Activated CD4-positive, alpha-beta T cell treated with anti-CD3 and anti-CD28 coated beads for 36 hours (primary cell): ENCODE measurements around the gene YY1. TPM values are rescaled to one million over a fixed set of nuclear protein-coding genes. Genes with fewer than 3 reads are reported as not detected.
A peak's percentile ranks its signal among the peaks of the same experiment; 100 is the strongest.
"Not testable (repeated sequence)": the region's sequence is repeated elsewhere in the genome, so short reads cannot be mapped to it uniquely, and the experiment has no call there.

Experiments used
- ATAC-seq: fragments of 200-7000 bp; cut with Tn5 transposase; one replicate; pipeline ENCODE4 v1.10.0; 2021; ENCODE audit warnings: mild to moderate bottlenecking, moderate library complexity
- CTCF ChIA-PET: fragments of 350-600 bp; sonication (Branson Sonifier 250); formaldehyde crosslinking; loops from one replicate; lab custom pipeline; 2021; ENCODE audit warnings: antibody characterized with exemption; lab: Charles Lee
- POLR2A ChIA-PET: fragments of 350-600 bp; sonication (Branson Sonifier 250); formaldehyde crosslinking; loops from one replicate; lab custom pipeline; 2021; ENCODE audit warnings: antibody characterized with exemption, inconsistent platforms; lab: Charles Lee
- DNase-seq: peaks from one replicate; pipeline ENCODE4 v3.0.0-alpha.2; 2020
- H3K27ac Mint-ChIP-seq: one replicate; pipeline ENCODE4 v1.8.0; 2021; ENCODE audit warnings: mixed read lengths
- H3K27me3 Mint-ChIP-seq: one replicate; pipeline ENCODE4 v1.8.0; 2021; ENCODE audit warnings: mixed read lengths
- H3K36me3 Mint-ChIP-seq: one replicate; pipeline ENCODE4 v1.8.0; 2021; ENCODE audit warnings: low read depth, mixed read lengths
- H3K4me1 Mint-ChIP-seq: one replicate; pipeline ENCODE4 v1.8.0; 2021; ENCODE audit warnings: mixed read lengths
- H3K4me3 Mint-ChIP-seq: one replicate; pipeline ENCODE4 v1.8.0; 2021; ENCODE audit warnings: mild to moderate bottlenecking, moderate library complexity, mixed read lengths
- H3K9me3 Mint-ChIP-seq: one replicate; pipeline ENCODE4 v1.8.0; 2021; ENCODE audit warnings: low read depth, mixed read lengths
- intact Hi-C, 2 experiments: fragments of 100-400 bp; cut with DNase I in 1 of 2; cut with micrococcal nuclease in 1 of 2; formaldehyde crosslinking; loops; one replicate each; pipeline versions ENCODE4 v1.14.2 to v1.15.1; 2022 to 2024; cut with DNase I, micrococcal nuclease
- total RNA-seq, 2 experiments: library from RNA; stranded (reverse); gene quantifications; one replicate each; pipeline ENCODE4 v1.2.3, GENCODE V29; 2021

Gene YY1
- total RNA-seq, 2 experiments from 2014 or later: 99.7 to 104 TPM

GRCh38 chr14:100306101-100306997 lies 67.4 kb downstream of the YY1 start, which contains the start of gene SLC25A29:
SLC25A29 (minus strand) TSS chr14:100306444; CDS start chr14:100306232, 212 bp downstream.
- H3K4me1 Mint-ChIP-seq: peaks cover 7% of the 10 kb centered on the region
- peak; percentile 80 for DNase-seq
- CTCF ChIA-PET: no interaction called here
- H3K4me3 Mint-ChIP-seq: peak within 1 kb of the TSS; percentile 63
- H3K9me3 Mint-ChIP-seq: no peaks in the 10 kb centered on the region
- POLR2A ChIA-PET: interaction anchor here (0.7 kb wide), 2 partner anchors 84 to 92 kb away, joined by 3 read pairs; no protein-coding TSS in a partner anchor
- peak; percentile 90 for ATAC-seq
- H3K27me3 Mint-ChIP-seq: peaks cover 14% of the 10 kb centered on the region
- no peaks in the 10 kb centered on the region for H3K36me3 Mint-ChIP-seq
- H3K27ac Mint-ChIP-seq: no peak within 1 kb of the TSS
- intact Hi-C loops: loop anchor here (1.0 to 2.0 kb wide), 3 partner anchors 21 to 335 kb away; partner anchors contain the start of gene WDR25 (in 1 of the 2)

- CTCF ChIA-PET: interaction anchor here (1.3 kb wide), 1 partner anchor 34 kb away, joined by 3 read pairs; no protein-coding TSS in a partner anchor
- no peaks in the 10 kb centered on the region for H3K36me3 Mint-ChIP-seq
- peaks cover 7% of the 10 kb centered on the region for H3K4me1 Mint-ChIP-seq
- intact Hi-C loops: loop anchor here (1.0 to 2.0 kb wide), 3 partner anchors 22 to 336 kb away; partner anchors contain the start of gene WDR25 (in 1 of the 2)
- H3K27ac Mint-ChIP-seq: no peak overlapping the region
- peak overlapping the region; percentile 63 for H3K4me3 Mint-ChIP-seq
- POLR2A ChIA-PET: interaction anchor here (0.7 kb wide), 1 partner anchor 85 kb away, joined by 3 read pairs; no protein-coding TSS in a partner anchor
- H3K27me3 Mint-ChIP-seq: peaks cover 14% of the 10 kb centered on the region
- DNase-seq (no peak), ATAC-seq (no peak)
- no peaks in the 10 kb centered on the region for H3K9me3 Mint-ChIP-seq
Observed at GRCh38 chr14:100306998-100307765, 68.2 kb downstream of the YY1 start.

- no peaks in the 10 kb centered on the region for H3K36me3 Mint-ChIP-seq
- peak overlapping the region; percentile 63 for H3K4me3 Mint-ChIP-seq
- ATAC-seq (no peak), DNase-seq (no peak)
- ChIA-PET CTCF (interaction anchor here (0.5 to 1.4 kb wide), 4 partner anchors 20 to 115 kb away, joined by 3 read pairs; no protein-coding TSS in a partner anchor), POLR2A (no interaction called here)
- intact Hi-C loops: loop anchor here in 1 of 2 experiments (2.0 kb wide), 1 partner anchor 69 kb away; the partner anchor contains the start of gene WDR25
- no peak overlapping the region for H3K27ac Mint-ChIP-seq
- H3K27me3 Mint-ChIP-seq: peaks cover 14% of the 10 kb centered on the region
- H3K4me1 Mint-ChIP-seq: peaks cover 7% of the 10 kb centered on the region
- H3K9me3 Mint-ChIP-seq: no peaks in the 10 kb centered on the region
Observed at GRCh38 chr14:100307766-100308426, 69.0 kb downstream of the YY1 start.

DNA sequence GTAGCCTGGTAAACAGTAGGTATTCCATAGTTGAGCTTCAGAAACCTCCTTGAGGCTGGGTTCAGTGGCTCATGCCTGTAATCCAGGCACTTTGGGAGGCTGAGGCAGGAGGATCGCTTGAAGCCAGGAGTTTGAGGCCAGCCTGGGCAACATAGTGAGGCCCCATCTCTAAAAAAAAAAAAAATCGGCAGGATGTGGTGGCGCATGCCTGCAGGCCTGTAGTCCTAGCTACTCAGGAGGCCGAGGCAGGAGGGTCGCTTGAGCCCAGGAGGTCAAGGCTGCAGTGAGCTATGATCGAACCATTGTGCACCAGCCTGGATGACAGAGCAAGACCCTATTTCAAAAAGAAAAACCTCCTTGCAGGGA lies 69.5 kb downstream of the YY1 start:
- H3K36me3 Mint-ChIP-seq, ATAC-seq, H3K4me3 Mint-ChIP-seq, POLR2A ChIA-PET, intact Hi-C loops, H3K9me3 Mint-ChIP-seq, H3K4me1 Mint-ChIP-seq, H3K27ac Mint-ChIP-seq, DNase-seq: not testable (repeated sequence)
- peaks cover 14% of the 10 kb centered on the region for H3K27me3 Mint-ChIP-seq
- CTCF ChIA-PET: interaction anchor here (0.5 to 1.4 kb wide), 4 partner anchors 19 to 115 kb away, joined by 3 read pairs; no protein-coding TSS in a partner anchor

DNA sequence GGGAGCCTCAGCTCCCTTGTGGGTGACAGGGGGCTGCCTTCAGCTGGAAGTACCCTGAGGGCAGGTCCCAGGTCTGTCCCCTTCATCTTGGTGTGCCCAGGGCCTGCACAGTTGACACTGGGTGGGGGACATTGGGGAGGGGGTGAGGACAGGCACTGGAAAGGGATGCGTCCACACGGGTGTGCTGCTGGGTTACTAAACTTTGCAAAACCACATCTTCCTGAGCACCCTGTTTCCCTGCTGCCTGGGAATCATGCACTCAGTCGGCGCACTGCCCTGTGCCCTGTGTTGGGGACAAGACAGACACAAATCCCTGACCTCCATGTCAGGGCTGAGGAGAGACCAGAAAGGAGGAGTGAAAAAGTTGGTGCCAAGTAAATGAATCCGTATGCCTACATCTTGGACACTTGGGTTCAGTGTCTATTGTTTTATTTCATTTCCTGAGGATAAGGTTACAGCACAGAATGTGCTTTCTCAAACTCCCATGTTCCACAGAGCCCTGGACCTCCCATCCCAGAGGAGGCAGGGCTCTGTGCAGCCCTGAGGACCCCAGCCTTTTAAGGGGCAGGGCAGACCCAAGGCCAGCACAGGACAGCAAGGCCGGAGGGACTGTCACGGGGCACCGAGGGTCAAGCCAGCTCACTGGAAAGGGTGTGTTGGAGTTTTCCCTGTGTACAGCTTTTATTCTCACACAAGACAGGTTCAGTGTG lies 70.2 kb downstream of the YY1 start:
- DNase-seq: no peak
- peaks cover 14% of the 10 kb centered on the region for H3K27me3 Mint-ChIP-seq
- intact Hi-C loops: no loop called here
- no peak overlapping the region for H3K4me3 Mint-ChIP-seq
- no peak overlapping the region for H3K27ac Mint-ChIP-seq
- no peak for ATAC-seq
- no peaks in the 10 kb centered on the region for H3K9me3 Mint-ChIP-seq
- POLR2A ChIA-PET: no interaction called here
- CTCF ChIA-PET: interaction anchor here (0.9 to 1.4 kb wide), 2 partner anchors 37 to 116 kb away, joined by 3 read pairs; no protein-coding TSS in a partner anchor
- peaks cover 7% of the 10 kb centered on the region for H3K4me1 Mint-ChIP-seq
- H3K36me3 Mint-ChIP-seq: no peaks in the 10 kb centered on the region

DNA sequence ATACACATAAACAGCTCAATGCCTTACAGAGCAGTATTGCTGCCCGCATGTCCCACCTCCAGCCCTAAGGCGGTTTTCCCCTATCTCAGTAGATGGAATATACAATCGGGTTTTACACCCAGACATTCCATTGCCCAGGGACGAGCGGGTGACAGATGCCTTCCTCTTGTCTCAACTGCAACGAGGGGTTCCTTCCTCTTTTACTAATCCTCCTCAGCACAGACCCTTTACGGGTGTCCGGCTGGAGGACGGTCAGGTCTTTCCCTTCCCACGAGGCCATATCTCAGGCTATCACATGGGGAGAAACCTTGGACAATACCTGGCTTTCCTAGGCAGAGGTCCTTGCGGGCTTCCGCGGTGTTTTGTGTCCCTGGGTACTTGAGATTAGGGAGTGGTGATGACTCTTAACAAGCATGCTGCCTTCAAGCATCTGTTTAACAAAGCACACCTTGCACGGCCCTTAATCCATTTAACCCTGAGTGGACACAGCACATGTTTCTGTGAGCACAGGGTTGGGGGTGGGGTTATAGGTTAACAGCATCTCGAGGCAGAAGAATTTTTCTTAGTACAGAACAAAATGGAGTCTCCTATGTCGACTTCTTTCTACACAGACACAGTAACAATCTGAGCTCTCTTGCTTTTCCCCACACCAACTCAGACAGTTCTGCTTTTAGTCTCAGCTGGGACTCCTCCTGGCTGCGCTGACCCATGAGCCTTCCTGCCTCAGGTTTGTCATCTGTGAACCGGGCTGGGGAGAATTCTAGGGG lies 73.3 kb downstream of the YY1 start:
- H3K9me3 Mint-ChIP-seq, H3K27ac Mint-ChIP-seq, POLR2A ChIA-PET, H3K27me3 Mint-ChIP-seq, H3K36me3 Mint-ChIP-seq, H3K4me1 Mint-ChIP-seq, ATAC-seq, intact Hi-C loops, H3K4me3 Mint-ChIP-seq, DNase-seq: not testable (repeated sequence)
- CTCF ChIA-PET: interaction anchor here (0.6 to 2.6 kb wide), 2 partner anchors 9 to 125 kb away, joined by 5 to 10 read pairs; no protein-coding TSS in a partner anchor

GRCh38 chr14:100312877-100313400 lies 74.0 kb downstream of the YY1 start:
- intact Hi-C loops: no loop called here
- no peak overlapping the region for H3K4me3 Mint-ChIP-seq
- peaks cover 7% of the 10 kb centered on the region for H3K4me1 Mint-ChIP-seq
- POLR2A ChIA-PET: no interaction called here
- no peaks in the 10 kb centered on the region for H3K9me3 Mint-ChIP-seq
- no peaks in the 10 kb centered on the region for H3K36me3 Mint-ChIP-seq
- DNase-seq: no peak
- no peaks in the 10 kb centered on the region for H3K27me3 Mint-ChIP-seq
- CTCF ChIA-PET: interaction anchor here (0.6 to 2.6 kb wide), 4 partner anchors 10 to 124 kb away, joined by 3 to 10 read pairs (median 5); no protein-coding TSS in a partner anchor
- no peak overlapping the region for H3K27ac Mint-ChIP-seq
- no peak for ATAC-seq

DNA sequence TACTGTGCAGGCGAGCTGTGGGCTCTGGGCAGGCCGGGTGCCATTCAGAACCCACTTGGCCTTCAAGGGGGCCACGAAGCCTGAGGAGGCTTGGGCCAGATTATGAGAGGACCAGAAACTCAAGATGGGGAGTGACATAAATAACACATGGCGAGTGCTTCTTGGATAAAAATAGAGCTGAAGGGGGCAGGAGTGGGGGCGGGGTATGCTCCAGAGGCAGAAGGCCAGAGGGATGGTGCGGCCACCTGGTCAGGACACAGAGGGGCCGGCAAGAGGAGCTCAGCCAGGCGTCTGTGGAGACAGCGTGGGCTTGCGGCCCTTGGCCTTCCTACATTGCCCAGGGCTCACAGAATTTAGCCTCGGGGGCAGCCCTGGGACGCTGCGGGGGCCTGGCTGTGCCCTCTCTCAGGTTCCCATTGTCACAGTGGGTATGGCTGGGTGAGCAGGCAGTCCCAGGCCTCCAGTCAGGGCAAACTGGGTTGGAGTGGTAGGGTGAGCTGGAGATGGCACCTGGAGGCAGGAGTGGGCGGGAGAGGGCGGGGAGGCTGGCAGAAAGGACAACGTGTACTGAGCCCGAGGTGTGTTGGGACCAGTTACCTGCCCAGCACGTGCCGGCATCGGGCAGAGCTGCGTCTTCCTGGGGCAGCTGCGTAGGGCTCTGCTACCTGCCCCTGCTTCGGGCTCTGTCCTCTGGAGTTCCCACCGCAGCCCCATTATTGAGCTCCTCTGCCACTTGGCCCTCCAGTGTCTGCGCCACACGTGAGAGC lies 74.7 kb downstream of the YY1 start:
- no peaks in the 10 kb centered on the region for H3K9me3 Mint-ChIP-seq
- CTCF ChIA-PET: interaction anchor here (0.6 to 2.6 kb wide), 5 partner anchors 11 to 82 kb away, joined by 3 to 10 read pairs (median 4); no protein-coding TSS in a partner anchor
- H3K27ac Mint-ChIP-seq: no peak overlapping the region
- no peak for ATAC-seq
- peaks cover 7% of the 10 kb centered on the region for H3K4me1 Mint-ChIP-seq
- H3K27me3 Mint-ChIP-seq: no peaks in the 10 kb centered on the region
- intact Hi-C loops: no loop called here
- no peak for DNase-seq
- POLR2A ChIA-PET: no interaction called here
- H3K36me3 Mint-ChIP-seq: no peaks in the 10 kb centered on the region
- H3K4me3 Mint-ChIP-seq: no peak overlapping the region

DNA sequence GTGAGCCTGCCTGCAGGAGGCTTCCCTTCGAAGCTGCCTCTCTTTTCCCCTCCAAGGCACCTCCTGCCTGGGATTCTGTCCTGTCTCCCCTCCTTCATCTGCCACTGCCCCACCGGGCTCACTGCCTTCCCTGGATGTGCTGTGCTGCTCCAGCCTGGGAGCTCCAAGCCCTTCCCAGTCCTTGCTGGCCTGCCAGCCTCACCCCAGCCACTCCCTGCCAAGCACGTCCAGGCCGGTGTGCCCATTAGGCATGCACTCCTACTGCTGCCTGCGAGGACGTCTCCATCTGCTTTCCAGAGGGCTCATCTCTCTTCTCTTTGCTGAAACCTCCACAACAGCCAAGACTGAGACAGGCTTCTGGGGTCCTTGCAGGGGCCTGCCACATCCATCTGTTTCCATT lies 75.8 kb downstream of the YY1 start:
- POLR2A ChIA-PET: interaction anchor here (0.7 kb wide), 1 partner anchor 17 kb away, joined by 5 read pairs; no protein-coding TSS in a partner anchor
- Mint-ChIP-seq H3K36me3 (no peaks in the 10 kb centered on the region), H3K4me1 (peaks cover 7% of the 10 kb centered on the region), H3K4me3 (no peak overlapping the region), H3K27me3 (no peaks in the 10 kb centered on the region), H3K27ac (no peak overlapping the region), H3K9me3 (no peaks in the 10 kb centered on the region)
- ATAC-seq (no peak), DNase-seq (no peak)
- CTCF ChIA-PET: interaction anchor here (1.1 to 2.0 kb wide), 2 partner anchors 17 to 30 kb away, joined by 4 to 5 read pairs; no protein-coding TSS in a partner anchor
- intact Hi-C loops: no loop called here
